ENCODE results near the gene NTRK3. TPM values are rescaled to one million over a fixed set of nuclear protein-coding genes. Genes with fewer than 3 reads are reported as not detected.

NTRK3 gene
- polyA plus RNA-seq, 1 donor (not counting 4 experiments of a cell fraction or from before 2014, with no cell fraction given) = not detected

DNA sequence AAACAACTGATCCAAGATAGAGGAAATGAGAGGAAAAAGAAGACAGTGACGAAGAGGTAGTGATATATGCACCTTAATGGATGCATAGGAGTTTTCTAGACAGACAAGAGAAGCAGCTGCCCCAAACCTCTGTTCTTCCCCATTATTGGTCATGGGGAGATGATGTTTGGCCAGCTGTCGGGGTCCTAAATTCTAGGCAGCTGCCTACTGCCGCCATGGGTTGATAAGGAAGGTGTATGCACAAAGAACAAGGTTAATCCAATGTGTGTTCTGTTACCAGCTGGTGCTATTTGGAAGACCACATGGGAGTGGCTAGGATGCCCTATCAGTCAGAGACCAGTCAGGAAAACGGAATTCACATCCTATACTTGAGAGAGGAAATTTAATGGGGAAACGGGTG, 47.4 kb downstream of the NTRK3 start:
- Histone ChIP-seq H3K9me3 (ENCODE audit: control insufficient read depth, low read depth, low read length) (no peaks in the 10 kb centered on the region), H3K27ac (ENCODE audit: control insufficient read depth, insufficient read depth, low read length) (no peak overlapping the region), H2AFZ (ENCODE audit: control insufficient read depth, low read length) (no peak overlapping the region), H3K36me3 (ENCODE audit: control insufficient read depth in 2 of 2, extremely low read depth in 1 of 2, insufficient read depth in 2 of 2, low read length in 2 of 2) (no peaks in the 10 kb centered on the region), H3K4me3 (ENCODE audit: control insufficient read depth in 2 of 3, extremely low read depth in 1 of 3, insufficient read depth in 2 of 3, low read depth in 1 of 3, low read length in 3 of 3) (no peak overlapping the region), H3K79me2 (ENCODE audit: control insufficient read depth, insufficient read depth, low read length) (no peaks in the 10 kb centered on the region), H3K27me3 (ENCODE audit: control insufficient read depth, extremely low read depth, insufficient read depth, low read length) (no peaks in the 10 kb centered on the region), H3K4me2 (ENCODE audit: control insufficient read depth, extremely low read depth, insufficient read depth, low read depth, low read length) (no peak overlapping the region), H3K9ac (ENCODE audit: control insufficient read depth, extremely low read depth, insufficient read depth, low read length) (no peak overlapping the region), H3K9me1 (ENCODE audit: control insufficient read depth, extremely low read depth, insufficient read depth, low read length) (no peaks in the 10 kb centered on the region), H3K4me1 (ENCODE audit: control insufficient read depth, extremely low read depth, insufficient read depth, low read length) (no peaks in the 10 kb centered on the region), H4K20me1 (ENCODE audit: control insufficient read depth, extremely low read depth, insufficient read depth, low read length) (no peaks in the 10 kb centered on the region)
- DNase-seq (ENCODE audit: low read depth, low spot score) (no peak), FAIRE-seq (no peak)
- TF ChIP-seq, protein P1, sequence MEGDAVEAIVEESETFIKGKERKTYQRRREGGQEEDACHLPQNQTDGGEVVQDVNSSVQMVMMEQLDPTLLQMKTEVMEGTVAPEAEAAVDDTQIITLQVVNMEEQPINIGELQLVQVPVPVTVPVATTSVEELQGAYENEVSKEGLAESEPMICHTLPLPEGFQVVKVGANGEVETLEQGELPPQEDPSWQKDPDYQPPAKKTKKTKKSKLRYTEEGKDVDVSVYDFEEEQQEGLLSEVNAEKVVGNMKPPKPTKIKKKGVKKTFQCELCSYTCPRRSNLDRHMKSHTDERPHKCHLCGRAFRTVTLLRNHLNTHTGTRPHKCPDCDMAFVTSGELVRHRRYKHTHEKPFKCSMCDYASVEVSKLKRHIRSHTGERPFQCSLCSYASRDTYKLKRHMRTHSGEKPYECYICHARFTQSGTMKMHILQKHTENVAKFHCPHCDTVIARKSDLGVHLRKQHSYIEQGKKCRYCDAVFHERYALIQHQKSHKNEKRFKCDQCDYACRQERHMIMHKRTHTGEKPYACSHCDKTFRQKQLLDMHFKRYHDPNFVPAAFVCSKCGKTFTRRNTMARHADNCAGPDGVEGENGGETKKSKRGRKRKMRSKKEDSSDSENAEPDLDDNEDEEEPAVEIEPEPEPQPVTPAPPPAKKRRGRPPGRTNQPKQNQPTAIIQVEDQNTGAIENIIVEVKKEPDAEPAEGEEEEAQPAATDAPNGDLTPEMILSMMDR (optimal IDR thresholded peaks at IDR 0.05 in 1 of 3, IDR thresholded peaks at IDR 0.05 in 1 of 3, conservative IDR thresholded peaks at IDR 0.05 in 1 of 3; ENCODE audit: extremely low read depth in 1 of 3, insufficient read depth in 2 of 3, low read length in 3 of 3) = no peak
- TF ChIP-seq EZH2 (IDR thresholded peaks at IDR 0.05; ENCODE audit: low read length) = no peak
- dilution Hi-C loops (cut with MboI; ENCODE audit: extremely low pct_ligation_motif_present, low sequenced_read_pairs) = no loop called here

DNA sequence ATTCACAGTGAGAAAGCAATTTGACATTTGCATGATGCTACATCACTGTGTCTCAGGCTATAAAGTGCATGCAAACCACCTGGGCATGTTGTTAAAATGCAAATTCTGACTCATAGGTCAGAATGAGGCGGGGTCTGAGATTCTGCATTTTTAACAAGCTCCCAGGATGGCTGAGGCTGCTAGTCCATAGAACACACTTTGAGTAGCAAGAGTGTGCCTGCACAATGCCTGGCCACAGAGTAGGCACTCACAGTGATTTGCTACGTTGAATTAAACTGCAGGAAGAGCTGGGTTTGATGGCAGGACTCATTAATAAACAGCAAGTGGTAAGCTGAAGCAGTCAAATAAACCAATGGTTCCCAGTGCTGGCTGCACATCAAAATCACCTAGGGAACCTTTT, 48.1 kb downstream of the NTRK3 start:
- H3K9me1 ChIP-seq (ENCODE audit: control insufficient read depth, extremely low read depth, insufficient read depth, low read length) = no peaks in the 10 kb centered on the region
- H3K36me3 ChIP-seq (ENCODE audit: control insufficient read depth in 2 of 2, extremely low read depth in 1 of 2, insufficient read depth in 2 of 2, low read length in 2 of 2) = no peaks in the 10 kb centered on the region
- H3K4me1 ChIP-seq (ENCODE audit: control insufficient read depth, extremely low read depth, insufficient read depth, low read length) = no peaks in the 10 kb centered on the region
- no peak for FAIRE-seq
- no peaks in the 10 kb centered on the region for H3K27me3 ChIP-seq (ENCODE audit: control insufficient read depth, extremely low read depth, insufficient read depth, low read length)
- no peak overlapping the region for H3K27ac ChIP-seq (ENCODE audit: control insufficient read depth, insufficient read depth, low read length)
- no peak for DNase-seq (ENCODE audit: low read depth, low spot score)
- no peak overlapping the region for H3K4me3 ChIP-seq (ENCODE audit: control insufficient read depth in 2 of 3, extremely low read depth in 1 of 3, insufficient read depth in 2 of 3, low read depth in 1 of 3, low read length in 3 of 3)
- no peaks in the 10 kb centered on the region for H3K79me2 ChIP-seq (ENCODE audit: control insufficient read depth, insufficient read depth, low read length)
- TF ChIP-seq EZH2 (IDR thresholded peaks at IDR 0.05; ENCODE audit: low read length) = no peak
- TF ChIP-seq, protein P1 (optimal IDR thresholded peaks at IDR 0.05 in 1 of 3, IDR thresholded peaks at IDR 0.05 in 1 of 3, conservative IDR thresholded peaks at IDR 0.05 in 1 of 3; ENCODE audit: extremely low read depth in 1 of 3, insufficient read depth in 2 of 3, low read length in 3 of 3) = no peak
- no peak overlapping the region for H3K9ac ChIP-seq (ENCODE audit: control insufficient read depth, extremely low read depth, insufficient read depth, low read length)
- no peak overlapping the region for H2AFZ ChIP-seq (ENCODE audit: control insufficient read depth, low read length)
- dilution Hi-C loops (cut with MboI; ENCODE audit: extremely low pct_ligation_motif_present, low sequenced_read_pairs) = no loop called here
- no peak overlapping the region for H3K4me2 ChIP-seq (ENCODE audit: control insufficient read depth, extremely low read depth, insufficient read depth, low read depth, low read length)
- H3K9me3 ChIP-seq (ENCODE audit: control insufficient read depth, low read depth, low read length) = no peaks in the 10 kb centered on the region
- H4K20me1 ChIP-seq (ENCODE audit: control insufficient read depth, extremely low read depth, insufficient read depth, low read length) = no peaks in the 10 kb centered on the region
